Osteocyte (in vitro differentiated cells): ENCODE results near the gene ACTR3C. TPM values are rescaled to one million over a fixed set of nuclear protein-coding genes. Genes with fewer than 3 reads are reported as not detected.

Experiments used
- DNase-seq: peaks from one replicate; pipeline ENCODE4 v3.0.0; 2021; ENCODE audit warnings: mixed read lengths; ENCODE audit not compliant: unreplicated experiment; ENCODE audit errors: extremely low spot score
- H3K27ac Mint-ChIP-seq: one replicate; pipeline ENCODE4 v1.8.0; 2021; ENCODE audit warnings: mild to moderate bottlenecking, mixed read lengths; ENCODE audit not compliant: unreplicated experiment
- H3K27me3 Mint-ChIP-seq: one replicate; pipeline ENCODE4 v1.8.0; 2021; ENCODE audit warnings: mixed read lengths; ENCODE audit not compliant: unreplicated experiment
- H3K36me3 Mint-ChIP-seq: one replicate; pipeline ENCODE4 v1.8.0; 2021; ENCODE audit warnings: mixed read lengths; ENCODE audit not compliant: unreplicated experiment
- H3K4me1 Mint-ChIP-seq: one replicate; pipeline ENCODE4 v1.8.0; 2021; ENCODE audit warnings: mixed read lengths; ENCODE audit not compliant: unreplicated experiment
- H3K4me3 Mint-ChIP-seq: one replicate; pipeline ENCODE4 v1.8.0; 2021; ENCODE audit warnings: mild to moderate bottlenecking, moderate library complexity, mixed read lengths; ENCODE audit not compliant: unreplicated experiment
- H3K9me3 Mint-ChIP-seq: one replicate; pipeline ENCODE4 v1.8.0; 2021; ENCODE audit warnings: mixed read lengths; ENCODE audit not compliant: unreplicated experiment
- total RNA-seq: library from RNA; stranded (reverse); gene quantifications from 2 replicates; pipeline ENCODE4 v1.2.1, GENCODE V29; 2021
- TF ChIP-seq, protein P1 (sequence below): fragments of 200-600 bp; sonication (generic); IDR thresholded peaks from 2 replicates; pipeline ENCODE4 v1.5.0; 2021; ENCODE audit warnings: antibody characterized with exemption, mild to moderate bottlenecking, moderate library complexity

The ACTR3C gene
- total RNA-seq, 1 donor from 2014 or later, result not detected

DNA sequence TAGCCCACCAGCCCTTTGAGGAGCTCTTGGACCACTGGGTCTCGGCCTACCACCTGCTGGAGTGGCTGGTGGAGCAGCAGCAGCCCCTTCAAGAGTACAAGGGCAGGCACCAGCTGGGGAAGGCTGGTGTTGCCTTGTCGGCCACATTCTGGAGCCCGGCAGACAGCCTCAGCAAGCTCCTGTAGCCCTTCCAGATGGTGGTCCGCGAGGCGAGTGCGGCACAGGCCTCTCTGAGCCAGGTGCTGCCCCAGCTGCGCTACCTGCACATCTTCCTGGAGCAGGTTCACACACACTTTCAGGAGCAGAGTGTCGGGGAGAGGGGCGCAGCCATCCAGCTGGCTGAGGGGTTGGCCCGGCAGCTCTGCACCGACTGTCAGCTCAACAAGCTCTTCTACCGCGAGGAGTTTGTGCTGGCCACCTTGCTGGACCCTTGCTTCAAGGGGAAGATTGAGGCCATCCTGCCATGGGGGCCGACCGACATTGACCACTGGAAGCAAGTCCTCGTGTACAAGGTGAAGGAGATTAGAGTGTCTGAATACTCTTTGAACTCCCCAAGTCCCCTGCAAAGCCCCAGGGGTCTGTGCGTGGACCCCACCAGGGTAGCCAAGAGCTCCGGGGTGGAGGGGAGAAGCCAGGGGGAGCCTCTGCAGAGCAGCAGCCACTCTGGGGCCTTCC, 7.0 kb upstream of the ACTR3C start:
- Mint-ChIP-seq H3K9me3 (no peaks in the 10 kb centered on the region), H3K27ac (no peak overlapping the region), H3K36me3 (no peaks in the 10 kb centered on the region), H3K27me3 (no peaks in the 10 kb centered on the region), H3K4me1 (no peaks in the 10 kb centered on the region), H3K4me3 (no peak overlapping the region)
- no peak for DNase-seq
- TF ChIP-seq, protein P1, sequence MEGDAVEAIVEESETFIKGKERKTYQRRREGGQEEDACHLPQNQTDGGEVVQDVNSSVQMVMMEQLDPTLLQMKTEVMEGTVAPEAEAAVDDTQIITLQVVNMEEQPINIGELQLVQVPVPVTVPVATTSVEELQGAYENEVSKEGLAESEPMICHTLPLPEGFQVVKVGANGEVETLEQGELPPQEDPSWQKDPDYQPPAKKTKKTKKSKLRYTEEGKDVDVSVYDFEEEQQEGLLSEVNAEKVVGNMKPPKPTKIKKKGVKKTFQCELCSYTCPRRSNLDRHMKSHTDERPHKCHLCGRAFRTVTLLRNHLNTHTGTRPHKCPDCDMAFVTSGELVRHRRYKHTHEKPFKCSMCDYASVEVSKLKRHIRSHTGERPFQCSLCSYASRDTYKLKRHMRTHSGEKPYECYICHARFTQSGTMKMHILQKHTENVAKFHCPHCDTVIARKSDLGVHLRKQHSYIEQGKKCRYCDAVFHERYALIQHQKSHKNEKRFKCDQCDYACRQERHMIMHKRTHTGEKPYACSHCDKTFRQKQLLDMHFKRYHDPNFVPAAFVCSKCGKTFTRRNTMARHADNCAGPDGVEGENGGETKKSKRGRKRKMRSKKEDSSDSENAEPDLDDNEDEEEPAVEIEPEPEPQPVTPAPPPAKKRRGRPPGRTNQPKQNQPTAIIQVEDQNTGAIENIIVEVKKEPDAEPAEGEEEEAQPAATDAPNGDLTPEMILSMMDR, result no peak

DNA sequence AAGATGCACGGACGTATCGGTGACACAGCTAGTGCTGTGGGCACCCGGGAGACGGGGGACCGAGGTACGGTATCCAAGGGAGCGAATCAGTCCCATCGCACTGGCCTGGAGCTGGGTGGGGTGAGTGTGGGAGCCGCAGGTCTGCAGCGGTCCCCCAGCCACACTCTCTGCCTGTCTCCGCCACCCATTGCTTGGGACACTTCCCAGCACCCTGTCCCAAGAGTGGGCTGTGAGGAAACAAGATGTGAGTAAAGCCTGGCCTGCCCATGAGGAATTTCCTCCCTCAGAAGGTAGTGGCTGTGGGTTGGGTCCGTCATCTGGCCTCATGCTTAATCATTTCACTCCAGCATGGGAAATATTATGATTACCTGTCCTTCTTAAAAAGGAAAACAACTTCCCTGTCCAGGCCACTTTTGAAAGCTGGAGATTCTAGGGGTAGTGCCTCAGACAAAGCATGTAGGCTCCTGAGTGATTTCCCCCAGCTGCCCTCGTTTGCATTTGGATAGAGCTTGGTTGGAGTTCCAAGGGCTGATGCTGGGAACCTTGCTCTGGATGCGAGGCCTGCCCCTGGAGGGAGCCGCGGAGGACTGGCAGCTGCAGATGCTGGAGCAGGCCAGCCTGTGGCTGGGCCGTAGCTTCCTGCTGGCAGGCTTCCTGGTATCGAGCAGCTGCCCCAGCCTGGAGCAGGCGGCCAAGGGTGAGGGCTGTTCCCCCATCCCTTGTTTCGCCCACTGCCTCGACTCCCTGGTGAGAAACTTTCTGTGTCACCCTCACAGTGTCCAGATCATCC, 6.2 kb upstream of the ACTR3C start:
- Mint-ChIP-seq H3K9me3 (no peaks in the 10 kb centered on the region), H3K4me3 (no peak overlapping the region)
- TF ChIP-seq, protein P1, result no peak

DNA sequence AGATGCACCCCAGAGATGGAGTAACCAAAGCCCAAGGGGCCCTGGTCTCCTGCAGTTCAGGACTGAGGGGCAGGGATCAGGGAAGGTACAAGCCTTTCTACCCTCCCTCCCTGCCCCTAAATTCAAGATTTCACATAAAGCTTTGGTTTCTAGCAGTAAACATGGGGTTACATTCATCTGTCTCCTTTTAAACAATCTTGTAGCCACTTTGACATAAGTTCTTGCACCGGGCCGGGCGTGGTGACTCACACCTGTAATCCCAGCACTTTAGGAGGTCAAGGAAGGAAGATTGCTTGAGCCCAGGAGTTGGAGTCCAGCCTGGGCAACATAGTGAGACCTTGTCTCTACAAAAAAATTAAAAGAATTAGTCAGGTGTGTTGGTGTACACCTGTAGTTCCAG, 4.0 kb upstream of the ACTR3C start:
- H3K27me3 Mint-ChIP-seq, result no peaks in the 10 kb centered on the region
- no peaks in the 10 kb centered on the region for H3K36me3 Mint-ChIP-seq
- H3K9me3 Mint-ChIP-seq, result no peaks in the 10 kb centered on the region
- TF ChIP-seq, protein P1, result no peak
- H3K4me3 Mint-ChIP-seq, result no peak overlapping the region
- no peaks in the 10 kb centered on the region for H3K4me1 Mint-ChIP-seq
- no peak for DNase-seq
- no peak overlapping the region for H3K27ac Mint-ChIP-seq

More for the DNA sequence above, 6.2 kb upstream of the ACTR3C start:
- Mint-ChIP-seq H3K4me1 (no peaks in the 10 kb centered on the region), H3K27ac (no peak overlapping the region), H3K27me3 (no peaks in the 10 kb centered on the region), H3K36me3 (no peaks in the 10 kb centered on the region)
- no peak for DNase-seq

DNA sequence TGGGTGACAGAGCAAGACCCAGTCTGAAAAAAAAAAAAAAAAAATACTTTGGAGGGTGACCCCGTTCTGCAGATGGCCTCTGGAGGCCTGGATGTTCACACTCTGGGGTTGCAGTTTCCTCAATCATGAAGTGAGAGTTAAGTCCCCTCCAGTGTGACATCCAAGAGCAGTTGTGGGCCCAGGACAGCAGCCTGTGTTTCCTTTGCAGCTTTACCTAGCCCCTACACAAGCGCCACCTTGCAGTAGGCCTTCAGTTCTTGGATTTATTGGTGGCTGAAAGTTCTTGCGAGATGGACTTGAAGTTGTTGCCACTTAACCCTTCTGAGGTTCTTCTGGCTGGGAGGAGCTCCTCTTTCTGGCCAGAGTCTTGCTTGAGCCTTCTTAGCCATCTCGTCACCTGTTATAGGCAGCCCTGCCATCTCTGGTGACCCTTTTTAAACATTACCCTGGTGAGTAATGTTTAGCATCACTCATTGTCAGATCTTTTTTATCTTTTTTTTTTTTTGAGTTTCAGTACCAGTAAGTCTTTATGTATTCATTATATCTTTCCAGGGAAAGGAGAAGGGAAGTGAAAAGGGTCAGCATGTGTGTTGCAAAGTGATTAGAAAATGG, 3.4 kb upstream of the ACTR3C start:
- H3K27me3 Mint-ChIP-seq, result no peaks in the 10 kb centered on the region
- DNase-seq, result no peak
- TF ChIP-seq, protein P1, result no peak
- no peaks in the 10 kb centered on the region for H3K4me1 Mint-ChIP-seq
- no peak overlapping the region for H3K27ac Mint-ChIP-seq
- H3K4me3 Mint-ChIP-seq, result no peak overlapping the region
- no peaks in the 10 kb centered on the region for H3K9me3 Mint-ChIP-seq
- H3K36me3 Mint-ChIP-seq, result no peaks in the 10 kb centered on the region

DNA sequence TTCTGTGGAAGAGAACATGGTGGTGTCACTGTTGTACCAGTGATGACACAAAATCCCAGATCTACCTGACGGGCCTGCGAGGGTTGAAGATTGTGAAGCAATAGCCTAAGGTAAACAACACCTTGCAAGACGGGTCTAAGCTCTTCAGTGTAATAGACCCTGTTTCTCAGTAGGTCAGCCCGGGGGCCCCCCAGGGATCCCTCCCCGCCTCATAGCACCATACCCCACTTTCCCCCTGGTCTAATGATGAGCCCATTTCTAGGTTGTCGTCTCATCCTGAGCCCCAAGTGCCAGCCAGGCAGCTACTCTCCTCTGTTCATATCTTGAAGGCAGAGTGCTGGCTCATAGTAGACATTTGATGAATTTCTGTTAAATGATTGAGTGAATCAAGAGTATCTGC, 2.6 kb upstream of the ACTR3C start:
- H3K9me3 Mint-ChIP-seq, result no peaks in the 10 kb centered on the region
- no peaks in the 10 kb centered on the region for H3K36me3 Mint-ChIP-seq
- H3K27ac Mint-ChIP-seq, result no peak overlapping the region
- H3K4me3 Mint-ChIP-seq, result no peak overlapping the region
- no peak for DNase-seq
- no peaks in the 10 kb centered on the region for H3K4me1 Mint-ChIP-seq
- TF ChIP-seq, protein P1, result no peak
- no peaks in the 10 kb centered on the region for H3K27me3 Mint-ChIP-seq
